ENCODE measurements around the gene PLSCR1. TPM values are rescaled to one million over a fixed set of nuclear protein-coding genes. Genes with fewer than 3 reads are reported as not detected.
"Not testable (repeated sequence)": the region's sequence is repeated elsewhere in the genome, so short reads cannot be mapped to it uniquely, and the experiment has no call there.

PLSCR1 gene
- total RNA-seq, 1 donor from 2014 or later: 292 TPM

GRCh38 chr3:146513386-146514051 lies 30.9 kb downstream of the PLSCR1 start:
- DNase-seq (ENCODE audit: low read depth): peak; percentile 66

- DNase-seq (ENCODE audit: low read depth): peak; percentile 96
Observed at GRCh38 chr3:146511402-146512134, 32.8 kb downstream of the PLSCR1 start.

GRCh38 chr3:146507331-146508120 lies 36.9 kb downstream of the PLSCR1 start:
- peak; percentile 13 for DNase-seq (ENCODE audit: low read depth)

GRCh38 chr3:146505516-146505915 lies 38.9 kb downstream of the PLSCR1 start:
- no peak for DNase-seq (ENCODE audit: low read depth)

DNA sequence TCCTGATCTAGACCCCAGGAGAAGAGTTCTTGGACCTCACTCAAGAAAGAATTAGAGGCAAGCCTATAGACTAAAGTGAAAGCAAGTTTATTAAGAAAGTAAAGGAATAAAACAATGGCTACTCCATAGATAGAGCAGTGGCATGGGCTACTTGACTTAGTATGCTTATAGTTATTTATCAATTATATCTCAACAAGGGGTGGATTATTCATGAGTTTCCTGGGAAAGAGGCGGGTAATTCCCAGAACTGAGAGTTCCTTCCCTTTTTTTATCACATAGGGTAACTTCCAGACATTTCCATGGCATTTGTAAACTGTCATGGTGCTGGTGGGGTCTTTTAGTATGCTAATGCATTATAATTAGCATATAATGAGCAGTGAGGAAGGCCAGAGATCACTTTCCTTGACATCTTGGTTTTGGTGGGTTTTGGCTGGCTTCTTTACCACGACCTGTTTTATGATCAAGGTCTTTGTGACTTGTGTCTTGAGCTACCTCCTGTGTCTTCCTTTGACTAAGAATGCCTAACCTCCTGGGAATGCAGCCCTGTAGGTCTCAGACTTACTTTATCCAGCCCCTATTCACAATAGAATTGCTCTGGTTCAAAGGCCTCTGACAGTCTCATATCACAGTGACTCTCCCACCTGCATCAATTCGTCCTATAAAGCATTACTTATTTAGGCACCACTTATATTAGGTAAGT lies 39.8 kb downstream of the PLSCR1 start:
- DNase-seq (ENCODE audit: low read depth): peak; percentile 60

DNA sequence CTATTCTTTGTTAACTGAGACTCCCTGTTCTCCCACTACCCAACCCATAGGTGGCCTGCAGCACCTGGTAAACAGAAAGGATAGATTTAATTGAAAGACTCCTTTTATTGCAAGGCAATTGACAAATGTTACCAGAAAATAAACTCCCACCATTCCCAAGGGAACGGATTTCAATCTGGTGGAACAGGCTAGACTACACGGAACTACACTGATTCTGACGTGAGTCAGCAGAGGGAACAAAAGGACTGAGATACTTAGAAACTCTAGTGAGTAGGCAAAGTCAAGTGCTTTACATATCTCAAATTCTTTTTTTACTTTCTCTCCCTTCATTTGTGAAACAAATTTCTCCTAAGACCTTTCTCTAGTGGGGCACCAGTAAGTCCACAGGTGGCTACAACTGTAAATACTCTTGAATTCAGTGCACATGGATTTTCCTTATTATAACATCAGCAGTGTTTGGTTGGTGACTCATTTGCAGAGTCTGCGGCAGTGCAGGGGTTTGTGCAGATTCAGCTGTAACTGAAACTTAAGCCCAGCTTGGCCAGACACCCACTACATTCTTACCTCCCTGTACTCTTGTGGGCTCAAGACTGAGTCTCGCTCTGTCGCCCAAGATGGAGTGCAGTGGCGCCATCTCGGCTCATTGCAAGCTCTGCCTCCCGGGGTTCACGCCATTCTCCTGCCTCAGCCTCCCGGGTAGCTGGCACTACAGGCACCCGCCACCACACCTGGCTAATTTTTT lies 40.8 kb downstream of the PLSCR1 start:
- peak; percentile 95 for DNase-seq (ENCODE audit: low read depth)

GRCh38 chr3:146502887-146503460 lies 41.4 kb downstream of the PLSCR1 start:
- DNase-seq (ENCODE audit: low read depth): peak; percentile 17

DNA sequence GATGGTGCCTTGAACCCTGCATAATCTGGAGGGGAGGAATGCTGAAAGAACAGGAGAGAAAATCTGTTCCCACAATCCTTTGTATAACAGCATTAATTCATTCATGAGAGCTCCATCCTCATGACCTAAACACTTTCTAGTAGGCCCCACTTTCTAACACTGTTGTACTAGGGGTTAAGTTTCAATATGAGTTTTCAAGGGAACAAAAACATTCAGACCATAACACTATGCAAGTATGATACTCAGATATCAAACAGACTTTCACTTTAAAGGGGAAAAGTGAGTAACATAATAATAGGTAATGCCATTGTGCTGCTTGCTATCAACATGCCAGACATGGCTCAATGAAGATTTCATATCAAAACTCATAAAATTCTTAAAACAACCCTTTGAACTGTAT lies 42.7 kb downstream of the PLSCR1 start:
- DNase-seq (ENCODE audit: low read depth): no peak

DNA sequence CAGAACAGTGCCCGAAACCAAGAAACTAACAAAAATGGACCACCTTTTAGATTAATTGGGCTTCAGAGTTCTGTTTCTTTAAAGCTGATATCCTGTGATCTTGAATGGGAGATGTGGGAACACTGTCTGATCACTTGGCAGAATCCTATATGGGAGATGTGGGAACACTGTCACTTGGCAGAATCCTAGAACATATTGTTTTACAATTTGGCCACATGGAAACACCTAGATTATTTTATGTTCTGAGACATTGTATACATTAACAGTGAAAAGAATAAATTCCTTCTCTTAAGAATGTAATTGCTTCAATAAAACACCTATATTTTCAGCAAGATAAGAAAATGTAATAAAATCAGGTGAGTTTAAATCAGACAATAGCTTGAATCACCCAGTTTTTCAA lies 44.7 kb downstream of the PLSCR1 start:
- DNase-seq (ENCODE audit: low read depth): no peak

DNA sequence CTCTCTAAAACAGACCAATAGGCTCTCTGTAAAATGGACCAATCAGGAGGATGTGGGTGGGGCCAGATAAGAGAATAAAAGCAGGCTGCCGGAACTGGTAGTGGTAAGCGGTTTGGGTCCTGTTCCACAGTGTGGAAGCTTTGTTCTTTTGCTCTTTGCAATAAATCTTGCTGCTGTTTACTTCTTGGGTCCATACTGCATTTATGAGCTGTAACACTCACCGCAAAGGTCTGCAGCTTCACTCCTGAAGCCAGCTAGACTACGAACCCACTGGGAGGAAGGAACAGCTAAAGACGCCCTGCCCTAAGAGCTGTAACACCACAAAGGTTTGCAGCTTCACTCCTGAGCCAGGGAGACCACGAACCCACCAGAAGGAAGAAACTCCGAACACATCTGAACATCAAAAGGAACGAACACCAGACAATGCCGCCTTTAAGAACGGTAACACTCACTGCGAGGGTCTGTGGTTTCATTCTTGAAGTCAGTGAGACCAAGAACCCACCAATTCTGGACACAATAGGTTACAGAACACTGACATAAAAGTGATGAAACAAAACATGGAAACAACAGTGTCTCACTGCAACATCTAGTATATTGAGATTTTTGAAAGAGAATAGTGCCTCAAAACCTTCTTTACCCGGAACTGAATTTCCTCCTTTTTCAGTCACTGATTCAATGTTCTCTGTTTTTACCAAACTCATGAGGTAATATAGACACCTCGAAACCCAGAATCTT lies 46.2 kb downstream of the PLSCR1 start:
- no peak for DNase-seq (ENCODE audit: low read depth)

GRCh38 chr3:146497145-146497843 lies 47.1 kb downstream of the PLSCR1 start:
- not testable (repeated sequence) for DNase-seq (ENCODE audit: low read depth)

DNA sequence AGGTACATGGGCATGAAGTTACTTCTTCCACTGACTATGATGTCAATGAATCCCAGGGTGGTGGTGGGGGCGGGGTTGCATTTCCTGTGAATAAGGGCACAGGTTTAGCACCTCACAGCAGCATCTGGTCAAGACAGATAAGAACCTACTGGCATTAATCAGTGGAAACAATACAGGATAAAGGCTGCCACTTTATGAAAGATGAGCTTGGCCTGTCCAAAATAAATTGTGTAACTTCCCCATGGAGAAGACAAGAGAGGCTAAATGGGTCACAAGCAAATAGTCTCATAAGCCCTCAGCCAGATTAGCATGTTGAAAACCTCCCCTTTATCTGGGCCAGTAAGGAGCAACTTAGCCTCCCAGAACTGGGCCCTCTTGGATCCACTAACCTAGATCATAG lies 47.7 kb downstream of the PLSCR1 start:
- DNase-seq (ENCODE audit: low read depth): no peak

GRCh38 chr3:146496251-146496650 lies 48.2 kb downstream of the PLSCR1 start:
- DNase-seq (ENCODE audit: low read depth): no peak

DNA sequence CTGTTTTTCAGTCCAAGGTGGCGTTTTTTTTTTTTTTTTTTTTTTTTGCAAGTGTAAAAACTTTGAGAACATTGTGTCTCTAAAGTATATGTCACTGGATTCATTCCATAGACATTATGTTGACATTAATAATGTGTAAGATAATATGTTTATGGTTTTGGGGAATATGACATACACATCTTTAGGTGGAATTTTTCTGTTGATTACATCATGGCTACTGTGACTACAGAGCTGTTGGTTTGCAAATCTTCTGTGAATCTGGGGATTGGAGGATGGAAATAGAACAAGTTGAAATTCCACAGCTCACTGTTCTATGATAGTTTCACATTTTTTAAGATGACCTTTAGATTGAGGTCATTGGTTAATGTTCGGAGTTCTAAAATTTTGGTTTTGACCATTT lies 50.6 kb downstream of the PLSCR1 start:
- DNase-seq (ENCODE audit: low read depth): no peak

GRCh38 chr3:146493221-146493620 lies 51.2 kb downstream of the PLSCR1 start:
- DNase-seq (ENCODE audit: low read depth): no peak

DNA sequence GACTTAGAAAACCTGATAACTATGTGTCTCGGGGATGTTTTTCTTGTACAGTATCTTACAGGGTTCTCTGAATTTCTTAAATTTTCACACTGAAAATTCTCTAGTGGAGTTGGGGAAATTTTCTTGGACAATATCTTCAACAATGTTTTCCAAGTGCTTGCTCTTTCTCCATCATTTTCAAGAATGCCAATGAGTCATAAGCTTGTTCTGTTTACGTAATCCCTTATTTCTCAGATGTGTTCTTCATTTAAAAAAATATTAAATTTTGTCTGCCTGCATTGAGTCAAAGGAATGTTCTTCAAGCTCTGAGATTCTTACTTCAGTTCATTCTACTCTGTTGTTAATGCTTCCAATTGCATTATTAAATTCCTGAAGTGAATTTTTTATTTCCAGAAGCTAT lies 53.1 kb downstream of the PLSCR1 start:
- peak; percentile 42 for DNase-seq (ENCODE audit: low read depth)

GRCh38 chr3:146485297-146485696 lies 59.1 kb downstream of the PLSCR1 start:
- no peak for DNase-seq (ENCODE audit: low read depth)

DNA sequence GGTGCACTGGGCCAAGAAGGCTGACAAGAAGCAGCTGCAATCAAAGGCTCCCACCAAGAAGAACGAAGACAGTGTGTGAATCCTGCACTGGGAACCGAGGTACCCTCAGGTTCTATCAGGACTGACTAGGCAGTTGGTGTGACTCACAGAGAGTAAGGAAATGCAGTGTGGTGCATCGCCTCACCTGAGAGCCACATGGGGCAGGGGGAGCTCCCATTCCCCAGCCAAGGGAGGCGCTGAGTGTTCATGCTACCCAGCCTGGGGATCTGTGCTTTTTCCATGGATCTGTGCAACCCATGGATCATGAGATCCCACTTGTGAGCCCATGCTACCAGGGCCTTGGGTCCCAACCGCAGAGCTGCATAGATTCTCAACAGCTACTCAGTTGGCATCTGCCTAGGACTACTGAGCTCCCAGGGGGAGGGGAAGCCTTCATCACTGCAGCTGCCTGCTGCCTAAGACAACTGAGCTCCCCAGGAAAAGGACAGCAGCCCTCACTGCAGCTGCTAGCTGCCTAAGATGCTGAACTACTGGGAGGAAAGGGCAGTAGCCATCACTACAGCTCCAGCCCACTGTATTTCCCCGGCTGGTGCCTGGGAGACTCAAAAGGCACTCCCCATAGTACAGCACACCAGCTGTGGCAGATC lies 68.2 kb downstream of the PLSCR1 start:
- no peak for DNase-seq (ENCODE audit: low read depth)

- DNase-seq (ENCODE audit: low read depth): peak; percentile 4
Observed at GRCh38 chr3:146474976-146475375, 69.4 kb downstream of the PLSCR1 start.

All from renal cortical epithelial cell (primary cell).